Choroid plexus epithelial cell (primary cell): ENCODE results near the gene CCL21.

Experiments used
- DNase-seq: peaks from one replicate; pipeline ENCODE4 v3.0.0-alpha.2; 2010; ENCODE audit warnings: low read depth
- H3K4me3 ChIP-seq: 2 replicates; pipeline ENCODE4 v1.5.1; 2011; ENCODE audit warnings: low read depth, mild to moderate bottlenecking, control low read depth, low read length, moderate library complexity
- CTCF ChIP-seq: conservative IDR thresholded peaks from 2 replicates; pipeline ENCODE4 v1.5.1; 2011; ENCODE audit warnings: low read depth, mild to moderate bottlenecking, control low read depth, inconsistent platforms, low read length, moderate library complexity

Gene CCL21

GRCh38 chr9:34717996-34718614, 8.2 kb upstream of the CCL21 start:
- DNase-seq: peak; percentile 12
- no peak overlapping the region for H3K4me3 ChIP-seq
- TF ChIP-seq CTCF: no peak

DNA sequence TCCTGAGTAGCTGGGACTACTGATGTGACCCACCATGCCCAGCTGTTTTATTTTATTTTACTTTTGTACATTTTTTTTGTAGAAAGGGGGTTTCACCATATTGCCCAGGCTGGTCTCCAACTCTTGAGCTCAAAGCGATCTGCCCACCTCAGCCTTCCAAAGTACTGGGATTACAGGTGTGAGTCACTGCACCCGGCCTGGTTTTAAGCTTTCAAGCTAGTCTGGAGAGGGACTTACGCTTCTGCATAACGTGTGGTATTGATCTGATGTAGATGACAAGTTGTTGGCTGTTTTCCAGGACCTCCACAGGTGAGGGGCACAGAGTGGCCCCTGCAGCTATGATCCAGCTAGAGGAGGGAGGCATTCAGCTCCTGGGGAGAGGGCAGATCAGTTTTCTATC, 6.8 kb upstream of the CCL21 start:
- H3K4me3 ChIP-seq: no peak overlapping the region
- no peak for TF ChIP-seq CTCF
- no peak for DNase-seq

- no peak overlapping the region for H3K4me3 ChIP-seq
- TF ChIP-seq CTCF: no peak
- no peak for DNase-seq
These were observed 5.8 kb upstream of the CCL21 start for GRCh38 chr9:34715639-34716215.

DNA sequence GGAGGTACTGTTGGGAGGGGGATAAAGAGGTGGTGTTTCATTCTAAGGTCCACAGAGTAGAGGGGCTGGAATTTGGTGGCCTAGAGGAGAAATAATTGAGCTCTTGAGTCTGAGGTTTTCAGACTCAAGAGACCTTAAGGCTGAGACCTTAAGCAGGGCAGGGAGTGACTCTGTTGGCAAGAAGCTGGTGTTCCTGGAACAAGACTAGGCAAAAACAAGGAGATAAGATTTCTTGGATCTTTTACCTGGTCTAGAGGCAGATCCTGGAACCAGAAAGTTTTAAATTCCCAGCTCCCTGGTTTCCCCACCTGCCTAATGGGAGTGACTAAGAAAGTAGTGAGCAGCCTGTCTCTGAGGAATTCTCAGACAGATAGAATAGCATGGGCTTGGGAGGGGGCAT, 4.1 kb upstream of the CCL21 start:
- H3K4me3 ChIP-seq: no peak overlapping the region
- DNase-seq: no peak
- TF ChIP-seq CTCF: no peak

GRCh38 chr9:34712140-34712539, 2.2 kb upstream of the CCL21 start:
- no peak for DNase-seq
- no peak for TF ChIP-seq CTCF

DNA sequence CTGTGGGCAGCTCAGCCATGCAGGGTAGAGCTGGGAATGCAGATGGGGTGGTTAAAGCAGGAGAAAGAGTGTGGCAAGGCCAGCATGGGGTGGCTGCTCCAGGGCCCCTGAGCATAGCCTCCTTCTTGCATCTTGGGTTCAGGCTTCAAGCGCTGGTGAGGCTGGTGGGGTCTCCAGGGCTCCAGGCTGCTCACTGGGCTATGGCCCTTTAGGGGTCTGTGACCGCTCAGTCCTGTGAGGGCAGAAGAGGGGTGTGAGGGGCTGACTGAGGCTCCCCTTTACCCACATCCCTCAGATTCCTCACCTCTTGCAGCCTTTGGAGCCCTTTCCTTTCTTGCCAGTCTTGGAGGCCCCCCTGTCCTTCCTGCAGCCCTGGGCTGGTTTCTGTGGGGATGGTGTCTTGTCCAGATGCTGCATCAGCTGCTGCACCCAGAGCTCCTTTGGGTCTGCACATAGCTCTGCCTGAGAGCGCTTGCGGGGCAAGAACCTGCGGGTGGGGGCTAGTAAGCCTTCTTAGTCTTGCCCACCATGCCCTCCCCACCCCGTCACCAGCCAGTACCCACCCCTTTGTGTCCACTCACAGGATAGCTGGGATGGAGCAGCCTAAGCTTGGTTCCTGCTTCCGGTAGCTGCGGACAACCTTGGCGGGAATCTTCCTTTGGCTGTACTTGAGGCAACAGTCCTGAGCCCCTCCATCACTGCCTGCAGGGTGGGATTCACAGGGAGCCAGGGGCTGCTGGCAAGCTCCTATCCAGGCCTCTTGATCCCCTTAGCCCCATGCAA, 549 bp downstream of the CCL21 start:
- no peak overlapping the region for H3K4me3 ChIP-seq
- no peak for TF ChIP-seq CTCF
- DNase-seq: no peak

More at GRCh38 chr9:34712140-34712539, 2.2 kb upstream of the CCL21 start:
- no peak overlapping the region for H3K4me3 ChIP-seq
